Esophagus mucosa (tissue), 1 donor: Measurements from ENCODE around the gene PDZD2. TPM values are rescaled to one million over a fixed set of nuclear protein-coding genes. Genes with fewer than 3 reads are reported as not detected.
A peak's percentile ranks its signal among the peaks of the same experiment; 100 is the strongest.
"Not testable (repeated sequence)": the region's sequence is repeated elsewhere in the genome, so short reads cannot be mapped to it uniquely, and the experiment has no call there.

Source experiments
- ATAC-seq: fragments of 200-7000 bp; cut with Tn5 transposase; one replicate; pipeline ENCODE4 v1.9.1; 2020
- total RNA-seq: library from RNA; stranded (reverse); gene quantifications from one replicate; pipeline ENCODE4 v1.2.4, GENCODE V29; 2023
- donor health status: DM: yes; HTN: yes; CAD: no.

PDZD2 gene
- total RNA-seq, 1 donor from 2014 or later: 20.8 TPM

DNA sequence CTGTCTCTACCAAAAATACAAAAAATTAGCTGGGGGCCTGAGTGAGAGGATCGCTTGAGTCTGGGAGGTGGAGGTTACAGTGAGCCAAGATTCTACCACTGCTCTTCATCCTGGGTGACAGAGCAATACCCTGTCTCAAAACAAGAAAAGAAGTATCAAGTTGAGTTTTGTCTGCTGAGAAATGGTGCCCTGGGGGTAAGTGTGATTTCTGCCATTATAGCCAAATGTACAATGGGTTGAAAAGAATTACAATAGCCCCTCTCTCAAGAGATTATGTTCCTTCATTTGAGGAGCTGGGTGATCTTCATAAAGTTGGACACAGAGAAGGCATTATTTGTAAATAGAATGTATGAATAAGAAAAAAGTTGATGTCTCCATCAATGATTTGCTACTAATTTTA is 345.8 kb downstream of the PDZD2 start:
- ATAC-seq: no peak

DNA sequence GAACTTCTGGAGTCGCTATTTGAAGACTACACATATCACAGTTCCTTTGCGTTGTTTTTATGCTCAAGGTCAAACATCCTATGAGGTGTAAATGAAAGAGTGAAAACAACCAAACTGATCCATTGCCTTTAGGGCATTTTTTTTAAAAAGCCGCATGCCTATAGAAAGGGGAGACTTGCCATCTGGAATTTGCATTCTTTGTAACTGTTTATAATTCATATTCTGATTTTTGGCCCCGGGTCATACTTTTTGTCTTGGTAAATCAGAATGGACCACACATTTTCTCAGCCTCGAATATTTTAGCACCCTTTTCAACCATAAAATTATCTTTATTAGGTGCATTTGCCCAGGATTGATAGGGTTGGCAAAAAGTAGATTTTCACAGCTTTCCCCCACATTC is 347.2 kb downstream of the PDZD2 start:
- no peak for ATAC-seq

DNA sequence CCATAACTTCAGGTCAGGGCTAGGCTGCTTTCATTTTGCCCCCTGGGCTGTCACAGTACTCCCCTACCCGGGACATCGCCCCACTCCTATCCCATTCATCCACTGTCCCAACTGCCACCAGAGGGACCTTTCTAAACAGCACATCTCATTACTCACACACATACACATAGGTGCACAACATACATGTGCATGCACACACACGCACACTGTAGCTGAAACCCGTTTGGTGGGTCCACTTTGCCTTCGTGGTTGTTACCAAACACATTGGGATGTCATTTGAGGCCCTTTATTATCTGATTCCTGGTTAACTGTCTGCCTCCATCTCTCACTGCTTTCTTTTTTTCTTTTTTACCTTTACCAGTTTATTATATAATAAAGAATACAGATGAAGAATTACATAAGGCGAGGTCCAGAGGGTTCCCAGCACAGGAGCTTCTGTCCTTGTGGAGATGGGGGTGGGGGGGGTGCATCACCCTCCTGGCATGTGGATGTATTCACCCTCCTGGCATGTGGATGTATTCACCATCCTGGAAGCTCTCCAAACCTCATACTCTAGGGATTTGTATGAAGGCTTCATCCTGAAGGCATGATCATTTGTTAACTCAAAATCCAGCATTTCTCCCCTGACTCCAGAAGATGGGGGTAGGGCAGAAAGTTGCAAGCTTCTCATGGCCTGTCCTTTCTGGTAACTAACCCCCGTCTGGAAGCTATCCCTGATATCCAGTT is 349.2 kb downstream of the PDZD2 start:
- peak; percentile 54 for ATAC-seq

DNA sequence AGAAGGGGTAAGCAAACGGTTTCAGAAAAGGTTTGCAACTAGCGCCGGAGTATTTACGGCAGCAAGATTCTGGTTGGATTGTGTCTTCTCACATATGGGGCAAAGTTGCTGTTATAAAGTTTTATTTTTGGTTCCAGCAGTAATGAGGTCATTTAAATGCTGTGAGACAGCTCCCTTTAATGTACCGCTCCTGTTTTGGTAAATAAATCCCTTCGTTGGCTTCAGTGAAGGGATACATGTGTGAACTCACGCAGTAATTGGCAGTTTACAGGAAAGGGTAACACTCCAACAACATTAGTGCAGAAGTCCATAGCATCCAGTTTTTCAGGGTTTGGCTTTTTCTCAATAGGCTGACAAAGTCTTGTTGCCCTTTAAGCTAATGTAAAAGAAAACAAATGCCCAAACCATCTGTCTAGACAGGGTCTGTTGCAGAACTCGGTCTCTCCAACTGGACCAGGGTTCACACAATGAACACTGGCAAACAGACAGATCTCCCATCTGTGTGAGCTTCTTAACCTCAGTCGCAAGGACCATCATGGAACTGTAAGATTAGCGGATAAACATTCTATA is 351.2 kb downstream of the PDZD2 start:
- ATAC-seq: no peak

DNA sequence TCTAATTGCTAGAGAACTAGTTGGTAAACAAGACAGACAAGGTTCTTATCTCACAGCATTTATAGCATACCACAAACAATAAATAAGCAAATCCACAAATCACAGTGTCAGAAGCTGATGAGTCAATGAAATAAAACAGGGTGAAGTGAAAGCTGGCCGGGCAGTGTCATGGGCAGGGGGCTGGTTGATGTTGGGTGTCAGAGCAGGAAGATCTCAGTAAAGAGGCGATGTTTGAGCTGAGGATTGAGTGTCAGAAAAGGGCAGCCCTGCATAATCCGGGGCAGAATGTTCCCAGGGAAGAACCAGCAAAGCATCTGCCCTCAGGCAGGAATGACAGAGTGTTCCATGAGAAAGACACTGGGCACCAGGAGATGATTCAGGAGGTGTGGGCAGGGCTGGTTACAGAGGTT is 351.8 kb downstream of the PDZD2 start:
- ATAC-seq: no peak

DNA sequence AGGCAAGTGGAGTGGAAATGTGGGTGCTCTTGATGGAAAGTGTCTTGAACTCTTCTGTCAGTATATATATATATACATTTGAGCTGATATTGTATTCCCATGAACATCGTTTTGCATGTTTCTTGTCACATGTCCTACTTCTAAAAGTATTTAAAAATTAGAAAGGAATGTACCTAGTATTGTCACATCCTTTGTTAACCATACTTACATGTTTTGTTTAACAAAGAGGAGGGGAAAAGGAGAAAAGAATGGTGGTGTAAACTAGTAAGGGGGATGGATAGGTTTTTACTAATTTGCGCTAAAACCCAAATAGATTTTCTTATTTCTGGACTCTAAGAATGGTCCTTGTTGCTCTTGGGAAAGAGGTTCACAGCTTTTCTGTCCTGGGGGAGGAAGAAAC is 353.4 kb downstream of the PDZD2 start:
- ATAC-seq: no peak

DNA sequence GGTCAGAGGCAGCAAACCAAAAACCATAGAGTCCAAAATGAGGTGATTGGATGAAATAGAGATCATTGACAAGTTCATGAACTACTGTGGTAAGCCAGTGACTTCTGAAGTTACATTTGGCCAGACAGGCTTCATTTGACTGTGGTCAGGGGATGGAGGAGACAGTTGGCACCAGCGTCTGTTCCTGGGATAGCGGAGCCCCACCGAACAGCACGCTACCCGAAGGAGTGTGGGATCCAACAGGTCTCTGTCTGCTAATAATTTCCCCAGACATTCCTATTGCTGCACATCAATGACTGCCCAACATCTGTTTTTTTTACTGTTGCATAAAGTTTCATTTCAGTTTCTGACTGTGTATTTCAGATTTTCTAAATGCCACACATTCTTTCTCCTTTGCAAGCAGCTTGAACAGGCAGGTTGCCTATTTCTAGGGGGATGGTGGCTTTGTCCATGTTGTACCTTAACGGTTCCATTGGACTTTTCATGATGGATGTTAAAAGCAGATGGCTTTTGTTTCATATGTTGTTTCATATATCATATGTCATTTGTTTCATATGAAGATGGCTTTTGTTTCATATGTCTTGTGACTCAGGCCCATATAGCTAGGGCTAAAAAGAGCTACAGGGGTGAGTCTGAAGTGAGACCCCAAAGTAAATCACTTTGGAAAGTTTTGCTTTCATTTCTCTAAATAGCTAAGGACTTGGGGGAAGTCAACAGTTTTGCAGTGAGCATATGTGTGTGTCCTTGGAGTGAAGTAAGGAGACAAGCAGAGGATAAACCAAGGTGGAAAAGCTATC is 354.4 kb downstream of the PDZD2 start:
- ATAC-seq: no peak

DNA sequence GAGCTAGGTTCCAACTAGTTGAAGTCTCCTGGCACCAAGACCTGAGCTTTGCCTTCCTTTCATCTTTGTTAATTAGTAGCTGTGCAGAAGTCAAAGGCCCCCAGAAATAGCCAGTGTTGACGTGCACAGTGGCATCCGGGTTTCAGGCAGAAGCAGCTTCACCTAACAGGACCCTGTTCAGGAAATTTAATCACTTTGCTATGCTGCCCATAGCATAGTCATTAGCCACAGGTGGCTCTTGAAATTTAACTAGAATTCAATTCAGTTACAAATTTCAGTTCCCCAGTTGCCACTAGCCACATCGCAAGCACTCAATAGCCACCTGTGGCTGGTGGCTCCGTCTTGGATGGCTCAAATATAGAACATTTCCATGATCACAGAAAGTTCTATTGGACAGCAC is 356.1 kb downstream of the PDZD2 start:
- no peak for ATAC-seq

DNA sequence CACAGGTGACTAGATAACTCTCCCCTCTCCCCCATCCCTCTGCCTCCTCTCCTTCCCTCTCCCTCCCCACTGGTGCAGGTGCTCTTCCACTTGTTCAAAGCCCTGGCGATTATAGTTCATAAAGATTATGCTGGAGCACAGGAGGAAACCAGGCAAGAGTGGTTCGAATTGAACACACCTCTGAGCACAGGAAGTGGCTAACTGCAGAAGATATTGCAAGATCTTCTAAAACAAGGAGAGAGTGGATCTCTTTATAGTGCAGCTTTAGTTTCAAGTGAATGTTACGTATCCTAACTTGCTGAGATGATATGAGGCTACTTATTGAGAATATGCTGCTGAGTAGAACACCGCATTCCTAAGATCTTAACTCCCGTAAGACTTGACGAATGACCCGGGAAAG is 356.8 kb downstream of the PDZD2 start:
- ATAC-seq: no peak

DNA sequence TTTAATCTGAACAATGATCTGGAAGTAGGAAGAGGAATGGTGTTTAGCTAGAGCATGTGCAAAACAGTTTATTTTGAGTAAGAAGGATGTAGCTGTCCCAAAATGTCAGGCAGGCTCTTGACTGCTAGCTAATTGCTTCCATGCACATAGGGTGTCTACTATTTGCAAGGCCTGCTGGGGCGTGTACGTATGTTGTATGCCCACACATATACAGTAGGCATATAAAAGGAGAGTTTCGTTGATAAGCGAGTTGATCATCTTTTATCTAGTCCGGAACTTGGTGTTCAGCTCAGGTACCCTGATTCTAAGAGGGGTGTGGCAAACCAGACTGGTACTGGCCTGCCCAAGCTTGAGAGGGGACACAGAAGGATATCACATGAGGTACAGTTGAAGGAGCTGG is 358.0 kb downstream of the PDZD2 start:
- ATAC-seq: no peak

DNA sequence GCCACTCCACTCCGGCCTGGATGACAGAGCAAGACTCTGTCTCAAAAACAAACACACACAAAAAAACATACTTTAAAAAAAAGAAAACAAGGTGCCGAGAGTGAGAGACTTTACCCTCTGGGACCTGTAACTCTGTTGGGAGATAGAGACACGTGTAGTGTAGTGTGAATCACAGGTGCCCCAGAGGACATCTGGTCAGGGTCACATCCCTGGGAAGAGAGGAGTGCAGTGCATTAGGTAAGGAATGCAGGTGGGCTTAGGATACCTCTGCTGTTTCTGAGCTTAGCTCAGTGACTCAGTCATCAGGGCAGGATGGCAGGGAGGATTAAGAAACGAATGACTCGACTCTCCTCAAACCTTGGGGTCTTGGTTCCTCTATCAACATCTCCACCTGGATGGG is 360.5 kb downstream of the PDZD2 start:
- ATAC-seq: no peak

DNA sequence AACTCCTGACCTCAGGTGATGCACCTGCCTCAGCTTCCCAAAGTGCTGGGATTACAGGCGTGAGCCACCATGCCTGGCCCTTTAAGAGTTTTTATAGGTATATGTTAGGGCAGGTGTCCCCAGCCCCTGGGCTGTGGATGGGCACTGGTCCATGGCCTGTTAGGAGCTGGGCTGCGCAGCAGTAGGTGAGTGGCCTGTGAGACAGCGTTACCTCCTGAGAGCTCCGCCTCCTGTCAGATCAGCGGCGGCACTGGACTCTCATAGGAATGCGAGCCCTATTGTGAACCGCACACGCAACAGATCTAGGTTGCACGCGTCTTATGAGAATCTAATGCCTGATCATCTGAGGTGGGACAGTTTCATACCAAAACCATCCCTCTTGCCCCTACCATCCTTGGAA is 361.8 kb downstream of the PDZD2 start:
- ATAC-seq: no peak

DNA sequence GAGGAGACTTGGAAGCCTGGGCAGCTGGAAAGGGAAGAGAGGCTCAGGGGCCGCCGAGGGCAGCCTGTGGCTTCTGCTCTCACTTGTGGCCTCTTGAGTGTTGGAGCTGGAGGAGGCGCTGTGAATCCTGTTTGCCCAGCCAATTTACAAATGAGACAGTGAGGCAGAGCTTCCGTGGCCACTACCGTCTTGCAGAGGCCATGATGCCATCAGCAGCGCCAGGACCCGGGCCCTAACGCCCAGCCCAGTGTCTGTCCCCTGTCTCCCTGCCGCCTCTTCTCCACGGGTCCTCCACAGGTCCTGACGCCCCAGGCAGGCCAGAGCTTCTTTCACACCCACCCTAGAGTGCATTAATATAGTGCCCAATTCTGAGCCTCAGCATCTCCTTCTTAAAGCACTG is 362.4 kb downstream of the PDZD2 start:
- no peak for ATAC-seq

DNA sequence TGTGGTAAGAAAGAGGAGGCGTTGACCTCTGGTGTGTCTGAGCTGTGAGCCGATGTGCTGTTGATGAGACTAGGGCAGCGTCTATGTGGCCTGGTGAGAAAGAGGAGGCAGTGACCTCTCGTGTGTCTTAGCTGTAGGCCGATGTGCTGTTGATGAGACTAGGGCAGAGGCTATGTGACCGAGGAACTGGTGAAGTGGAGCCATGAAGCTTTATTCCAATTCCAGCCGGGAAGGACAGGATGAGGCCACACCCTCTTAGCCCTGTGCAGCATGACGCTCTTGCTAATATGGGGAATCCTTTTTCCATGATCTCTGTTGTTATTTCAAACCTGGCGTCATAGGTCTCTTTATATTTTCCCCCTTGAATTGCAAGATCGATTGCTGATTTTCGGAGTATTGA is 362.8 kb downstream of the PDZD2 start:
- ATAC-seq: no peak

DNA sequence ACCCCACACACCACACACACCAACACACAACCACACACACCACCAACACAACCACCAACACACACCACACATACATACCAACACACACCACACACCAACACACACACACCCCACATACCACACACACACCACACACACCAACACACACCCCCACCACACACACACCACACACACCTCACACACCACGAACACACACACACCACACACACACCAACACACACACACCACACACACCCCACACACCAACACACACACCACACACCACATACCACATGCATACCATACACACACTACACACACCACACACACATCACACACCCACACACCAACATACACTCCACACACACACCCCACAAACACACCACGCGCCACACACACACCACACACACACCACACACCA is 363.8 kb downstream of the PDZD2 start:
- no peak for ATAC-seq

DNA sequence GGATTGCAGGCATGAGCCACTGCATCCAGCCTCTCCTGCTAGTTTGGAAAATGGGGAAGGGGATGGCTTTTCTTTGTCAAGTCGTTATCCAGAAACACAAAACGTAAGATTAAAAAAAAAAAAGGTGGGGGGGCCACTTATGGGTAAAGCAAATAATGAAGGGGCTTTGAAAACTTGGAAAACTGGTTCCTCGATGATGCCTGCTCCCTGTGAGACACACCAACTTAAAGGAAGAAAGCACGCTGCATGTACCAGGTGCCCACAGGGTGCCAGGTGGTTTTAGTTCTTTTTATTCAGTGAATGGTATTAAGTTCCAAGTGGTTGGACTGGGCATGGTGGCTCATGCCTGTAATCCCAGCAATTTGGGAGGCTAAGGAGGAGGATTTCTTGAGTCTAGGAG is 365.1 kb downstream of the PDZD2 start:
- ATAC-seq: no peak

DNA sequence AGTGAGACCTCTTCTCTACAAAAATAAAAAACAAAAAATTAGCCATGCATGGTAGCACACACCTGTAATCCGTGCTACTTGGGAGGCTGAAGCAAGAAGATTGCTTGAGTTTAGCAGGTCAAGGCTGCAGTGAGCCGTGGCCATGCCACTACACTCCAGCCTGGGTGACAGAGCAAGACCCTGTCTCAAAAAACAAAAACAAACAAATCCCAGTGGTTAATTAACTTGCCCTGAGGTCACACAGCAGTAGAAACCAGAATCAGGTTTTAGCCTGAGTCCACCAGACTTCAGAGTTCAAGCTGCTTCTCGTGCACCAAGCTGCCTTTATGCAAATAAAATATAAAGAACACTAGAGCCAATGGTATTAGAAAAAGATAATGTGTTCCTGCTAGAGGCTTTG is 365.5 kb downstream of the PDZD2 start:
- no peak for ATAC-seq

DNA sequence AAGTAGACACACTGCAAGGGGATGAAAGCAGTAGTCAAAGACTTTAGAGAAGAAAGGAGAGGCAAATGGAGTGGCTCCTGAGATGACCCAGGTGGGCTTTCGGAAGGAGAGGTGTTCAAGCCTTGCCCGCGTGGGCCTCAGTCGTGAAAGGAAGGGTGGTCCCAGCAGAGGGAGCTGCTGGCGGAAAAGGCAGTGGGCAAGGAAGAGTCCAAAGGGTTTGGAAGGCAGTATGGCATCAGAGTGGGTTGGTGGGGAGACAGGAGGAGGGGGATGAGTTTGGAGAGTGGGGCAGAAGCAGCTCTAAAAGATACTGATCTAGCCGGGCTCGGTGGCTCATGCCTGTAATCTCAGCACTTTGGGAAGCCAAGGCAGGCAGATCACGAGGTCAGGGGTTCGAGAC is 369.8 kb downstream of the PDZD2 start:
- ATAC-seq: no peak

DNA sequence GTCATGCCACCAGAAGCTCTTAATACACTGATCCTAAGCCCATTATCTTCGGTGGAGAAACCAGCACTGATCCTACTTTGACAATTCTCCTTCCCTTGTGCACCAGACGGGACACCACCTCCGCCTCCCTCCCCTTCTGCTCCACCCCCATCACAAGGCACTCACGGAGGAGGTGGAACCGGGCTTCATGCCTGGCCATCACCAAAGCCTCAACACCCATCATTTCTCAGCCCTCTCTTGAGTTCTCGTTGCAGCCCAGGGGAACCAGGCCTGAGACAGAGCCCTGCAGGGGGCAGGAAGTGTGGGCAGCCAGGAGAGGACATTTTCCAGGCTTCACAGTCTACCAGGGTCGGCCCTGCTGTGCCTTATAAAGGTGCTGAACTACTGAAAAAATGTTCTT is 374.7 kb downstream of the PDZD2 start:
- ATAC-seq: no peak

DNA sequence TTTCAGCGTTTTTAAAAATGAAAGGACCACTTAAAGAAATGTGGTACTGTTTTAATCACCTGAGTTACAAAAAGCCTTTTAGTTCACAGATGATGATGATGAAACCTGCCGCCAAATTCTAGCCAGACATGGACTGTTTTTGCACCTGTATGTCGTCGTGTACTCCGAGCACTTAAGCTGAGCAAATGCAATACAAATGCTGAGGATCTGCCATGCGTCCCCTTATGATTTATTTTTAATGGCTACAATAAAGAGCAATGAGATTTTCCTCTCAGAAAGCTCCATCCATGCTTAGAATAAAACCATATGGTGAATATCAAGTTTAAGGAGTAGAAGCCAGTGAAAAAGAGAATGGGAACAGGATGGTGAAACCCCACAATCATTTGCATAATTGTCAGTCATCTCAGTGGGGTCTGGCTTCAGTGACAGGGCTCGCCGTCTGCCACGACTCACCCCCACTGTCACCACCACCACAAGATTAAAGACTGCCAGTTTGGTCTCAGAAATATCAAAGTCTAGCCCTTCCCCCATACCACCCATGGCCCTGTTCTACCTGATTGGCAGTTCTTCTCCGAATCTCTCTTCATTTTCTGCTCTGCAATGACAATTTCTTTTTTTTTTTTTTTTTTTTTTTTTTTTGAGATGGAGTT is 375.3 kb downstream of the PDZD2 start:
- no peak for ATAC-seq

DNA sequence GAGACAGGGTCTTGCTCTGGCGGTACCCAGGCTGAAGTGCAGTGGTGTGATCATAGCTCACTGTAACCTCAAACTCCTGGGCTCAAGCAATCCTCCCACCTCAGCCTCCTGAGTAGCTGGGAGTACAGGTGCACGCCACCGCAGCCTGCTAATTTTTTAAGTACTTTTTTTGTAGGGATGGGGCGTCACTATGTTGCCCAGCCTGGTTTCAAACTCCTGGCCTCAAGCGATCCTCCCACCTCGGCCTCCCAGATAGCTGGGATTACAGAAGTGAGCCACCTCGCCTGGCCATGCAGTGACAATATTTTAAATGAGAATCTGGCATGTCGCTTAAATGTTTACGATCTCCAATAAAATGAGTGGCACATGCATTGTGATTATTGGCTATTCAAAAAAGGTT is 376.3 kb downstream of the PDZD2 start:
- not testable (repeated sequence) for ATAC-seq

DNA sequence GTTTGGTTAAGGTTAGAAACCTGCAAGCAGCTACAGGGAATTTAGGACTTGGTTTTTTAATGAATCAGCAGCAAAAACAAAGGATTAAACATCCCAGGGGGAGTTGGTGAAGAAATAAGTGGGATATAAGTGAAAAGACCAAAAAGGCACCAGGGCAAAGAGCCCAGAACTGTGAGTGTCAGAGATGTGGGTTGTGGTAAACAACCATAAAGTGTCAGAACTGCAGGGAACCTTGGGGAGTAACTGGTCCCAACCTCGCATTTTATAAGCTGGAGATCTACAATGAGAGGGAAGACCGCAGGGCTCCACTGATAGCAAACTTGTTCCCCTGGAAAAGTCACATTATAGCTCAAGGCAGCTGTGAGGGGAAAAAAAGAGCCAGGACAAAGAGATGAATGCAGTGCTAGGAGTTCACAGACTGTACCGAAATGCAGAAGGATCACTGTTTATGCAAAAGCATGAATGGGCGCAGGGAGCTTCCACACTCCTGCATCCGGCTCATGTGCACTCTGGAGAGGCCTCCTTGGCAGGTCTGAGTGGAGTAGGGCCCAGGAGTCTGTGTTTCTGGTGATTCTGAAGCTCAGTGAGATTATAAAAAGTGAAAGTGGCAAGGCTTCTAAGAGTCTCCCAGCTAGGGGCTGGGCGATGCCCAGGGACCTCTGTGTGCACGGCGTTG is 378.9 kb downstream of the PDZD2 start:
- peak; percentile 35 for ATAC-seq
